GM10266 (cell line): ENCODE measurements around the gene PDPN.

Experiments used
- DNase-seq: peaks from one replicate; pipeline ENCODE4 v3.0.0; 2012; ENCODE audit errors: extremely low spot score
- CTCF ChIP-seq: IDR thresholded peaks from 2 replicates; pipeline ENCODE4 v1.5.1; 2012; ENCODE audit warnings: mild to moderate bottlenecking, low read depth; ENCODE audit not compliant: control insufficient read depth, insufficient read depth; ENCODE audit errors: missing control alignments

PDPN gene

GRCh38 chr1:13597166-13597565, 13.5 kb downstream of the PDPN start:
- DNase-seq, result no peak
- TF ChIP-seq CTCF, result no peak

GRCh38 chr1:13600762-13601453, 17.3 kb downstream of the PDPN start:
- no peak for DNase-seq
- TF ChIP-seq CTCF, result no peak

GRCh38 chr1:13604176-13604575, 20.5 kb downstream of the PDPN start:
- no peak for TF ChIP-seq CTCF
- DNase-seq, result no peak

GRCh38 chr1:13604721-13605120, 21.1 kb downstream of the PDPN start:
- TF ChIP-seq CTCF, result no peak
- DNase-seq, result no peak

DNA sequence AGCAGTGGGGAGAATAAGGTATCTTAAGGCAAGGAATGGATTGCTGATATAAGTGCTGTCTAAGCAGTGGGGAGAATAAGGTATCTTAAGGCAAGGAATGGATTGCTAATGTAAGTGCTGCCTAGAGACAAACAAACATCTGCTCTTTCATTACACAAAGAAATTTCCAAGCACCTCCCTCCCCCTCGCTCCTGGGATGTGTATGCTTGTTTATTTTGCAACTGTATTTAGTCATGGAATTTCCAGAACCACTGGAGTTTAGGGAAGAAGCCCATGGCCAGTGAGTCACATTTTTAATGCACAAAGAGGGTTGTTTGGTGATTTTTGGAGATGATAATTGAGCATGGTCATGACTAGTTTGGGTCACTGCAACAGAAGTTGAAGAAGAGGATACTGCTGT, 21.5 kb downstream of the PDPN start:
- no peak for TF ChIP-seq CTCF
- no peak for DNase-seq

DNA sequence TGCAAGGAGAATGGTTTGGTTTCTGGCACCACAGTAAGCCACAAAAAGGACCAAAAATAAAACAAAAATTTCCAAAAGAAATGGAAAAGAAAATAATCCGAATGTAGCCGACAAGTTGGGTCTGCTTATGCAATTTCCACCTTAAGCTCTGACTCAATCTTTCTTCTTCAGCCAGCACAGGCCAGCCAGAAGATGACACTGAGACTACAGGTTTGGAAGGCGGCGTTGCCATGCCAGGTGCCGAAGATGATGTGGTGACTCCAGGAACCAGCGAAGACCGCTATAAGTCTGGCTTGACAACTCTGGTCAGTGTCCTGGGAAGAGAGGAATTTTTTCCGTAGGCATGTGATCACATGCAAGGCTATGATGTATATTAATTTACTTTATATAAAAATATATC, 23.4 kb downstream of the PDPN start:
- TF ChIP-seq CTCF, result no peak
- no peak for DNase-seq

- no peak for TF ChIP-seq CTCF
- no peak for DNase-seq
Measured at GRCh38 chr1:13616234-13616633, 32.6 kb downstream of the PDPN start.
